Stimulated activated CD4-positive, alpha-beta T cell treated with anti-CD3 and anti-CD28 coated beads, Interleukin-1b, Interleukin-23, amount 100 ng/mL, for 24 hours (primary cell): ENCODE results near the gene P2RX2.

ENCODE experiments used
- DNase-seq, 4 experiments: peaks; one replicate each; pipeline ENCODE4 v3.0.0-alpha.2; 2020; ENCODE audit warnings: low read depth in 4 of 4, low spot score in 1 of 4

The P2RX2 gene

DNA sequence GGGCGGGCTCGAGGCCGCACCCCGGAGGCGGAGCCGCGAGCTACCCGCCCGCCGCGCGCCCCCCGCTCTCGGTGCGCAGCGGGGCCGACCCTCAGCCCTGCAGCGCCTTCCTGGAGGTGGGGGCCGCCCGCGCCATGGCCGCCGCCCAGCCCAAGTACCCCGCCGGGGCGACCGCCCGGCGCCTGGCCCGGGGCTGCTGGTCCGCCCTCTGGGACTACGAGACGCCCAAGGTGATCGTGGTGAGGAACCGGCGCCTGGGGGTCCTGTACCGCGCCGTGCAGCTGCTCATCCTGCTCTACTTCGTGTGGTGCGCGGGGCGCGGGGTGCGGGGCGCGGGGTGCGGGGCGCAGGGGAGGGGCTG lies at the start of gene P2RX2:
TSS of gene P2RX2 (plus strand) at position 94 of the 361 bp plus-strand sequence. CDS start at position 135, 41 bp downstream.
- no peak for DNase-seq

GRCh38 chr12:132568826-132569480 lies 49.6 kb upstream of the P2RX2 start:
- no peak for DNase-seq

DNA sequence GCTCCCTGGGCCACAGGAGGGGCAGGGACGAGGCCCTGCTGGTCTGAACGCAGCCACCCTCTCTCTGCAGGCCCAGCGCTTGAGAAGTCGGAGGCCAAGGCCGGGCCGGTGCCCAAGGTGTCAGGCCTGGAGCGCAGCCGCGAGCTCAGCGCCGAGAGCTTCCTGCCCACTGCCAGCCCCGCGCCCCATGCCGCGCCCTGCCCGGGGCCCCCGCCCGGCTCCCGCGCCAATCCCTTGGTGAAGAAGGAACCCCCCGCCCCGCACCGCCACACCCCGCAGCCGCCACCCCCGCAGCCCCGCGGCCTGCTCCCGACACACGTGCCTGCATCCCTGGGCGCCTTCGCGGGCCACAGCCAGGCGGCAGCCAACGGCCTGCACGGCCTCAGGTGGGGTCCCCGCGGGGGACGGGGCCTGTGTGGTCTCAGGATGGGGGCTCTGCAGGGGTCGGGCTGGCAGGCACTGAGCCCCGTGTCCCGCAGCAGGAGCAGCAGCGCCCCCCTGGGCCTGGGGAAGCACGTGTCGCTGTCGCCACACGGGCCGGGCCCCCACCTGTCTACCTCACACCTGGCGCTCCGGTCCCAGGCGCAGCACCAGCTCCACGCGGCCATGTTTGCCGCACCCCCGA lies 48.6 kb upstream of the P2RX2 start:
- DNase-seq: no peak

GRCh38 chr12:132570635-132571034 lies 47.9 kb upstream of the P2RX2 start:
- no peak for DNase-seq

DNA sequence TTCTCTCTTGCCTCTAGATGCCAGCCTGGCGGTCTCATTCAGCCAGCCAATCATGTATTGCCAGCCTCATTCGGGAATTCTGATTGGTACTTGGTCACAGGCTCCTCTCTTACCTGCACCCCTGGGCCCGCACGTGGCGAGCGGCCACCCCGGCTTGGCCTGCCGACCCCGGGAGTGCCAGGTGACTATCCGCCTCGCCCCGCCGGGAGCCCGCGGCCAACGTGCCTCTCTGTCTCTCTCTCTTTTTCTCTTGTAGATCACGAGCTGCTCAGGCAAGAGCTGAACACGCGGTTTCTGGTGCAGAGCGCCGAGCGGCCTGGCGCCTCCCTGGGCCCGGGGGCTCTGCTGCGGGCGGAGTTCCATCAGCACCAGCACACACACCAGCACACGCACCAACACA lies 47.5 kb upstream of the P2RX2 start:
- DNase-seq: no peak

DNA sequence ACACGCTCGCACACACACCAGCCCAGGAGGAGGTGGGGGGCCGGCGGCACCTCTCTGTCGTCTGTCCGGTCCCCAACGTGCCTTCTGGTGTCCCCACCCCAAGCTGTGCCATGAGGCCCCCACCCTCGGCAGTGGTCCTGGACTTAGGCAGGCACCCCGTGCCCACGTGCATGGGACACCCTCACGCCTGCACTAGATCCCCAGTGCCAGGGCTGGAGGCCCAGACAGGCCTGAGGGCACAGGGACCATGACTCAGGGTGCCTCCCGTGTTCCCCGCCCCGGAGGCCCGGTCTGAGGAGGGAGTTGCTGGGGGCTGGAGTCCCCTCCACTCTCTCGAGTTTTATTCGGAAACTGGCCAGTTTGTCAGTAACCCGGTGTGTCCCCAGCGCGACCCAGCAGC lies 47.0 kb upstream of the P2RX2 start:
- no peak for DNase-seq

DNA sequence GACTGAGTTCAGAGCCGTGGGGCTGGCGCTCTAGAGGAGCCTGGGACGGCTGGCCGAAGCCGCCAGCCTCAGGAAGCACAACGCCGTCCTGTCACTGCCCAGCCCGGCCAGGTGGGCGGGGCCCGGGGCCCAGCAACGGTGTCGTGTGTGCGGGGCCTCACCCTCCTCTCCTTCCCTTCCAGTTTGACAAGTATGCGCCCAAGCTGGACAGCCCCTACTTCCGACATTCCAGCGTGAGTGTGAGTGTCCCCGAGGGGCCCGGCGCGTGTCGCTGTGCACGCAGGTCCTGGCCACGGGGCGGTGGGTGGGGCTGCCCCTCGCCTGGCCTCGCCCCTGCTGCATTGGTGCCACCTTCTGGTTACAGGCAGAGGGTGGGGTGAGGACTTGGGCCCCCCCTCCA lies 46.5 kb upstream of the P2RX2 start:
- no peak for DNase-seq

DNA sequence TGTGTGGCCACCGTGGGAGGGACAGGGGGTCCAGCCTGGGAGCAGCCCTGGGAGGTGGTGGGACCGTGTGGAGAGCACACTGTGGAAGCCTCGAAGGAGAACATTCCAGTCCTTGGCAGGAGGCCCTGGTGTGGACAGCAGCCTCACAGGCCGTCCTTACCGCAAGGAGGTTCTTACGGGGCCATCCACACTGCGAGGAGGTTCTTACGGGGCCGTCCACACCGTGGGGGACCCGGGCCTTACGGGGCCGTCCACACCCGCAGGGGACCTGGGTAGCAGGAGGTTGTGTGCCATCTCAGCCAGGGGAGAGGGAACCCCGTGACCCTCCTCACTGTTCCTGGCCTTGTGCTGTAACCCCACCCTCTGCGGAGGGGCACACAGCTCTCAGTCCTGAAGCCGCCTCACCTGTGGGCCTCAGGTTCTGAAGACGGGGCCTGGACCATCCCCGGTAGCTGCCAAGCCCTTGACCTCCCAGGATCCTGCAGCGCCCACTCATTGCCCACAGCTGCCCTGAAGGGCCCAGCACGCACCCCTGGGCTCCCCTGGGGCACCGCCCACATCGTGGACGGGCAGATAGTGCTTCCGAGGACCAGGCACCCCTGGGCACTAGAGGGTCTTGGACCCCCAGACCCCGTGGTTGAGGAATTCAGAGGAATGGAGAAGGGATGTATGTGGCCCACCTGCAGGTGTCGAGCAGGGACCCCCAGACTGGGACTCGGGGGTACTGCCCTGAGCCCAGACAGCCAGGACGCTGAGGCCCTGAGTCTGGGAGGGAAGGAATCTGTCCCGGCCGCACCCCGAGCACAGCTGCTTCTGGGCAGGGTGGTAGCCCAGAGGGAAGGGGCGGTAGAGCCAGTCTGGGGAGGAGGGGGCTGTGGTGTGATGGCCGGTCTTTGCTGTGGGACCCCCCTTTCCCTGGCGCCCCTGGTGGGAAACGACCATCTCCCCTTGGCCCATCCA lies 45.5 kb upstream of the P2RX2 start:
- DNase-seq: no peak

GRCh38 chr12:132574271-132574996 lies 44.1 kb upstream of the P2RX2 start:
- no peak for DNase-seq

DNA sequence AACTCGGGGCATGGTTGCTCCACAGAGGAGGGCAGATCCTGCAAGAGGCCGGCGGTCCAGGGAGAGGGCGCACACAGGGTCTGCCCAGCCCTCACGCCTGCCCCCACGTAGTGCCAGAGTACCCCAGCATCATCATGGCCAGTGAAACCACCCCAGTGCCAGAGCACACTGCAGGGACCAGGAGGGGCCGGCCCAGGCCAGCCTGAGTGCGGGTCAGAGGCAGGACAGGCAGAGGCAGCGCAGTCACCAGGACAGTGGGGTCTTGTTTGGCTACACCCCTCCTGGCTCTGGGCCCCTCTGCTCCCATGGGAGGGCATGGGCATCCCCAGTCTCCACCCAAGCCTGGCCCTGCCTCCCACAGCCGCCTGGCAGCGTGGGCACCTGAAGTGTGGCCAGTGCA lies 42.9 kb upstream of the P2RX2 start:
- no peak for DNase-seq

DNA sequence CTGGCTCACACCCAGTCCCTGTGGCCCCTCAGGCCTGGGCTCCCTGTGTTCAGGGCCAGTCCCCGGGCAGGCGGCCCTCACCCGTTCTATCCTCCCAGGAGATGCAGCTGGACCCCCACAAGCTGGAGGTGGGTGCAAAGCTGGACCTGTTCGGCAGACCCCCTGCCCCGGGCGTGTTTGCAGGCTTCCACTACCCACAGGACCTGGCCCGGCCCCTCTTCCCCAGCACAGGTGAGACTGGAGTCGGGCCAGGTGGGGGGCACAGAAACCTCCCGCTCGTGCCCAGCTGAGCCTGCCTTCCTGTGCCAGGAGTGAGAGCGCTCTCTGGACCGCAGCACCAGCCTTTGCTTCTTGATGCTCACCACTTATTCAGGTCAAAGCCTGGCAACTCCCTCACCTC lies 41.9 kb upstream of the P2RX2 start:
- no peak for DNase-seq

- no peak for DNase-seq
Measured at GRCh38 chr12:132577191-132577920, 41.2 kb upstream of the P2RX2 start.

DNA sequence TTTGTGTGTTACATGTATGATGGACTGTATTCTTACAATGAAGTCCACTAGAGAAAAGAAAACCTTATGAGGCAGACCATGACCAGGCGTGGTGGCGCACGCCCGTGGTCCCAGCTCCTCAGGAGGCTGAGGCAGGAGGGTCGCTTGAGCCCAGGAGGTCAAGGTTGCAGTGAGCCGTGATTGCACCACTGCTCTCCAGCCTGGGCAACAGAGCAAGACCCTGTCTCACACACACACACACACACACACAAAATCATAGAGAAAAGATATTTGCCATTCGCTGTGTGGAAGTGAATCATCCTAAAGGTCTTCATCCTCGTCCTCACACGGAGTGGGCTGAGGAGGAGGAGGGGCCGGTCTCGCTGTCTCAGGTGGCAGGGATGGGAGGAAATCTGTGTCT lies 40.5 kb upstream of the P2RX2 start:
- DNase-seq: no peak

- no peak for DNase-seq
Measured at GRCh38 chr12:132578826-132579225, 39.8 kb upstream of the P2RX2 start.

- no peak for DNase-seq
Measured at GRCh38 chr12:132579744-132580143, 38.8 kb upstream of the P2RX2 start.

- no peak for DNase-seq
Measured at GRCh38 chr12:132580701-132581292, 37.8 kb upstream of the P2RX2 start.

GRCh38 chr12:132581348-132582057 lies 37.1 kb upstream of the P2RX2 start:
- DNase-seq: no peak

DNA sequence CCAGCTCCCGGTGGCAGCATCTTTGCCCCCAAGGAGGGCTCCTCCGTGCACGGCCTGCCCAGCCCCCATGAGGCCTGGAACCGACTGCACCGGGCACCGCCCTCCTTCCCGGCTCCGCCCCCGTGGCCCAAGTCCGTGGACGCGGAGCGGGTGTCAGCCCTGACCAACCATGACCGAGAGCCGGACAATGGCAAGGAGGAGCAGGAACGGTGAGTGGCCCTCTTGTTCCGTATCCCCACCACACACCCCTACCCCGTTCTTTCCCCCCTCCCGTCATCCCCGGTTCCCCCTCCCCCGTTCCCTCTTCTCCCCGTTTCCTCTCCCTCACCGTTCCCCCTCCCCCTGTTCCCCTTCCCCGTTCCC lies 36.5 kb upstream of the P2RX2 start:
- DNase-seq: no peak

DNA sequence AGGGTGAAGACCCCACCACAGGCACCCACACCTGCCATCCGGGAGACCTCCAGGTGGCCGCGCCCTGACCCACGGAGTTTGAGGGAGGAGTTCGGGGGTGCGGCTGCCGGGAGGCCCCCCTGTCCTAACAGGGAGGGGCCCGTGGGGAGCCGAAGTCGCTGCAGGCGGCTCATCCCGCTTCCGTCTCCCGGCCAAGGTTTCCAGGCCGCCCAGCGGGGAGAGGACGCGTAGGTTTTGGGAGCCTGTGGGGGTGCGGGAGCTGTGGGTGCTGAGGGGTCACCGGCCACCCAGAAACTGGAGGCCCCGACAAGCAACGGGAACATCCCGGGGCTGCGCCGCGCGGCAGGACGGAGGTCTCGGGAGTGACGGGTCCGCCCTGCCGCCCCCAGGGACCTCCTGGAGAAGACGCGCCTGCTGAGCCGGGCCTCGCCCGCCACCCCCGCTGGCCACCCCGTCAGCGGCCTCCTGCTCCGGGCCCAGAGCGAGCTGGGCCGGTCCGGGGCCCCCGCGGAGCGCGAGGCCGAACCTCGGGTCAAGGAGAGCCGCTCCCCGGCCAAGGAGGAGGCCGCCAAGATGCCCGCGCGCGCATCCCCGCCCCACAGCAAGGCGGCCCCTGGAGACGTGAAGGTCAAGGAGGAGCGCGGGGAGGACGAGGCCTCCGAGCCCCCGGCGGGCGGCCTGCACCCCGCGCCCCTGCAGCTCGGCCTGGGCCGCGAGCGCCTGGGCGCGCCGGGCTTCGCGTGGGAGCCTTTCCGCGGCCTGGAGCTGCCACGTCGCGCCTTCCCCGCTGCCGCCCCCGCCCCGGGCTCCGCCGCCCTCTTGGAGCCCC lies 35.8 kb upstream of the P2RX2 start:
- DNase-seq: no peak
